ENCODE results near the gene BRPF1. TPM values are rescaled to one million over a fixed set of nuclear protein-coding genes. Genes with fewer than 3 reads are reported as not detected.

Gene BRPF1
- total RNA-seq, 1 donor from 2014 or later: 12.1 TPM

GRCh38 chr3:9783954-9784353, 52.4 kb downstream of the BRPF1 start:
- Histone ChIP-seq H4K20me1 (ENCODE audit: low read depth) (no peaks in the 10 kb centered on the region), H3K79me2 (ENCODE audit: low read depth) (no peaks in the 10 kb centered on the region), H3K4me3 (no peak overlapping the region), H3K36me3 (peaks cover 10% of the 10 kb centered on the region), H3K27me3 (no peaks in the 10 kb centered on the region), H3K9me3 (ENCODE audit: low read depth) (no peaks in the 10 kb centered on the region), H3F3A (ENCODE audit: low read depth) (peaks cover 7% of the 10 kb centered on the region), H2AFZ (replicated peaks) (no peak overlapping the region), H3K9ac (no peak overlapping the region), H3K4me2 (no peak overlapping the region), H3K4me1 (no peaks in the 10 kb centered on the region), H3K27ac (no peak overlapping the region)
- peaks cover 26% of the 10 kb centered on the region for H3K36me3 Mint-ChIP-seq
- H3K27me3 Mint-ChIP-seq (ENCODE audit: insufficient read depth, low read depth): no peaks in the 10 kb centered on the region
- H3K4me1 Mint-ChIP-seq: no peaks in the 10 kb centered on the region
- no peak for DNase-seq (ENCODE audit: low spot score)
- no peak overlapping the region for H3K4me3 Mint-ChIP-seq
- no peak for TF ChIP-seq EZH2phosphoT487 (IDR thresholded peaks at IDR 0.05)
- TF ChIP-seq CTCF (IDR thresholded peaks at IDR 0.05): no peak
- TF ChIP-seq EZH2 (IDR thresholded peaks at IDR 0.05): no peak
- no peak overlapping the region for H3K27ac Mint-ChIP-seq
- no peaks in the 10 kb centered on the region for H3K9me3 Mint-ChIP-seq

GRCh38 chr3:9784965-9785364, 53.4 kb downstream of the BRPF1 start:
- H3K4me1 Mint-ChIP-seq: no peaks in the 10 kb centered on the region
- Histone ChIP-seq H3K4me2 (no peak overlapping the region), H3K27ac (no peak overlapping the region), H3K4me1 (no peaks in the 10 kb centered on the region), H3K36me3 (peaks cover 10% of the 10 kb centered on the region), H3K9ac (no peak overlapping the region), H2AFZ (replicated peaks) (no peak overlapping the region), H3K79me2 (ENCODE audit: low read depth) (no peaks in the 10 kb centered on the region), H4K20me1 (ENCODE audit: low read depth) (no peaks in the 10 kb centered on the region), H3K27me3 (no peaks in the 10 kb centered on the region), H3K9me3 (ENCODE audit: low read depth) (no peaks in the 10 kb centered on the region), H3K4me3 (no peak overlapping the region), H3F3A (ENCODE audit: low read depth) (peaks cover 7% of the 10 kb centered on the region)
- H3K27me3 Mint-ChIP-seq (ENCODE audit: insufficient read depth, low read depth): no peaks in the 10 kb centered on the region
- H3K36me3 Mint-ChIP-seq: peaks cover 30% of the 10 kb centered on the region
- H3K4me3 Mint-ChIP-seq: no peak overlapping the region
- no peak overlapping the region for H3K27ac Mint-ChIP-seq
- DNase-seq (ENCODE audit: low spot score): no peak
- TF ChIP-seq EZH2phosphoT487 (IDR thresholded peaks at IDR 0.05) (no peak), CTCF (IDR thresholded peaks at IDR 0.05) (no peak), EZH2 (IDR thresholded peaks at IDR 0.05) (no peak)
- no peaks in the 10 kb centered on the region for H3K9me3 Mint-ChIP-seq

DNA sequence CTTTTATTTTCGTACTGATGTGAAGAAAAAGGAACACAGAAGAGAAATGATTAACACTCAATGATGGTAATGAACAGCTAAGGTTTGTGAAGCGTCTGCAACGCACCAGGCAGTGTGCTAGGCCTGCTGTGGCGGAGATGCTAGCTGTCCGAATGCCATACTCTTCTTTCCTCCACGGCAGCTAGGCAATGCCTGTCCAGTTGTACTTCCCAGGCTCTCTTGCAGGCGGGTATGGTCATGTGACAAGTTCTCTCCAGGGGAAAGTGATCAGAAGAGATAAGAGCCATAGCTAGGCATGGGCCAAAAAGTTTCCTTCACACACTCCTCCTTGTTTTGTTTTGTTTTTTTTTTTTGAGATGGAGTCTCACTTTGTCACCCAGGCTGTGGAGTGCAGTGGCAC, 54.1 kb downstream of the BRPF1 start:
- H3K36me3 ChIP-seq: peaks cover 10% of the 10 kb centered on the region
- peaks cover 35% of the 10 kb centered on the region for H3K36me3 Mint-ChIP-seq
- H3K9me3 ChIP-seq (ENCODE audit: low read depth): no peaks in the 10 kb centered on the region
- H3F3A ChIP-seq (ENCODE audit: low read depth): peaks cover 7% of the 10 kb centered on the region
- no peaks in the 10 kb centered on the region for H3K4me1 ChIP-seq
- H3K9me3 Mint-ChIP-seq: no peaks in the 10 kb centered on the region
- H2AFZ ChIP-seq (replicated peaks): no peak overlapping the region
- H3K27ac ChIP-seq: no peak overlapping the region
- DNase-seq (ENCODE audit: low spot score): no peak
- H3K27me3 Mint-ChIP-seq (ENCODE audit: insufficient read depth, low read depth): no peaks in the 10 kb centered on the region
- H3K4me3 ChIP-seq: no peak overlapping the region
- H3K27ac Mint-ChIP-seq: peak overlapping the region; percentile 21
- TF ChIP-seq CTCF (IDR thresholded peaks at IDR 0.05) (no peak), EZH2 (IDR thresholded peaks at IDR 0.05) (no peak), EZH2phosphoT487 (IDR thresholded peaks at IDR 0.05) (no peak)
- H3K4me2 ChIP-seq: no peak overlapping the region
- no peak overlapping the region for H3K9ac ChIP-seq
- H3K79me2 ChIP-seq (ENCODE audit: low read depth): peaks cover 1% of the 10 kb centered on the region
- H3K27me3 ChIP-seq: no peaks in the 10 kb centered on the region
- H3K4me1 Mint-ChIP-seq: no peaks in the 10 kb centered on the region
- H3K4me3 Mint-ChIP-seq: no peak overlapping the region
- H4K20me1 ChIP-seq (ENCODE audit: low read depth): no peaks in the 10 kb centered on the region
